Measurements from ENCODE around the gene PIM3.
A peak's percentile ranks its signal among the peaks of the same experiment; 100 is the strongest.

The PIM3 gene

DNA sequence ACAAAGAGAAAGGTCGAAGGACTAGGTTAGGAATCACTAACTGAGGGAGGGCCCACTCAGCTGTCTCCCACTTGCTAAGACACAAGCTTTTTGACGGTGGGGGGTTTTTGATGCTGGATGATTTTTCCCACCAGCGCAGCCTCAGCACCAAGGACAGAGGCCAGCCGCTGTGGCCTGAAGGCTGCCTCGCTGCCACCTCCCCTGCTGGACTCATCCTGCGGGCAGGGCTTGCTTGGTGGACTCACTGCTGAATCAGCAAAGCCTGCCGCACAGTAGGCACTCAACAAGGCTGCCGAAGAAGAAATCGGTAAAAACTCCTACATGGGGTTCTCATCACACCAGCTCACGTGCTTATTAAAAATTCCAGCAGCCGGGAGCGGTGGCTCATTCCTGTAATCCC, 45.0 kb upstream of the PIM3 start:
- Histone ChIP-seq H3K4me3 (ENCODE audit: low read depth in 1 of 2, low read length in 1 of 2) (no peak overlapping the region), H3K36me3 (peaks cover 23% of the 10 kb centered on the region), H3K4me1 (ENCODE audit: control insufficient read depth in 1 of 2, insufficient read depth in 1 of 2, low read depth in 1 of 2, low read length in 1 of 2) (peaks cover 18 to 19% of the 10 kb centered on the region in 2 experiments), H3K27me3 (no peaks in the 10 kb centered on the region), H3K9me3 (no peaks in the 10 kb centered on the region), H3K27ac (no peak overlapping the region)
- TF ChIP-seq, protein P1, sequence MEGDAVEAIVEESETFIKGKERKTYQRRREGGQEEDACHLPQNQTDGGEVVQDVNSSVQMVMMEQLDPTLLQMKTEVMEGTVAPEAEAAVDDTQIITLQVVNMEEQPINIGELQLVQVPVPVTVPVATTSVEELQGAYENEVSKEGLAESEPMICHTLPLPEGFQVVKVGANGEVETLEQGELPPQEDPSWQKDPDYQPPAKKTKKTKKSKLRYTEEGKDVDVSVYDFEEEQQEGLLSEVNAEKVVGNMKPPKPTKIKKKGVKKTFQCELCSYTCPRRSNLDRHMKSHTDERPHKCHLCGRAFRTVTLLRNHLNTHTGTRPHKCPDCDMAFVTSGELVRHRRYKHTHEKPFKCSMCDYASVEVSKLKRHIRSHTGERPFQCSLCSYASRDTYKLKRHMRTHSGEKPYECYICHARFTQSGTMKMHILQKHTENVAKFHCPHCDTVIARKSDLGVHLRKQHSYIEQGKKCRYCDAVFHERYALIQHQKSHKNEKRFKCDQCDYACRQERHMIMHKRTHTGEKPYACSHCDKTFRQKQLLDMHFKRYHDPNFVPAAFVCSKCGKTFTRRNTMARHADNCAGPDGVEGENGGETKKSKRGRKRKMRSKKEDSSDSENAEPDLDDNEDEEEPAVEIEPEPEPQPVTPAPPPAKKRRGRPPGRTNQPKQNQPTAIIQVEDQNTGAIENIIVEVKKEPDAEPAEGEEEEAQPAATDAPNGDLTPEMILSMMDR (IDR thresholded peaks at IDR 0.05) = no peak

GRCh38 chr22:49916831-49917230, 43.7 kb upstream of the PIM3 start:
- H3K4me1 ChIP-seq (ENCODE audit: control insufficient read depth in 1 of 2, insufficient read depth in 1 of 2, low read depth in 1 of 2, low read length in 1 of 2) = peaks cover 18 to 19% of the 10 kb centered on the region in 2 experiments
- no peaks in the 10 kb centered on the region for H3K27me3 ChIP-seq
- H3K27ac ChIP-seq = no peak overlapping the region
- H3K36me3 ChIP-seq = peaks cover 23% of the 10 kb centered on the region
- H3K9me3 ChIP-seq = no peaks in the 10 kb centered on the region
- H3K4me3 ChIP-seq (ENCODE audit: low read depth in 1 of 2, low read length in 1 of 2) = no peak overlapping the region
- TF ChIP-seq, protein P1 (IDR thresholded peaks at IDR 0.05) = no peak

DNA sequence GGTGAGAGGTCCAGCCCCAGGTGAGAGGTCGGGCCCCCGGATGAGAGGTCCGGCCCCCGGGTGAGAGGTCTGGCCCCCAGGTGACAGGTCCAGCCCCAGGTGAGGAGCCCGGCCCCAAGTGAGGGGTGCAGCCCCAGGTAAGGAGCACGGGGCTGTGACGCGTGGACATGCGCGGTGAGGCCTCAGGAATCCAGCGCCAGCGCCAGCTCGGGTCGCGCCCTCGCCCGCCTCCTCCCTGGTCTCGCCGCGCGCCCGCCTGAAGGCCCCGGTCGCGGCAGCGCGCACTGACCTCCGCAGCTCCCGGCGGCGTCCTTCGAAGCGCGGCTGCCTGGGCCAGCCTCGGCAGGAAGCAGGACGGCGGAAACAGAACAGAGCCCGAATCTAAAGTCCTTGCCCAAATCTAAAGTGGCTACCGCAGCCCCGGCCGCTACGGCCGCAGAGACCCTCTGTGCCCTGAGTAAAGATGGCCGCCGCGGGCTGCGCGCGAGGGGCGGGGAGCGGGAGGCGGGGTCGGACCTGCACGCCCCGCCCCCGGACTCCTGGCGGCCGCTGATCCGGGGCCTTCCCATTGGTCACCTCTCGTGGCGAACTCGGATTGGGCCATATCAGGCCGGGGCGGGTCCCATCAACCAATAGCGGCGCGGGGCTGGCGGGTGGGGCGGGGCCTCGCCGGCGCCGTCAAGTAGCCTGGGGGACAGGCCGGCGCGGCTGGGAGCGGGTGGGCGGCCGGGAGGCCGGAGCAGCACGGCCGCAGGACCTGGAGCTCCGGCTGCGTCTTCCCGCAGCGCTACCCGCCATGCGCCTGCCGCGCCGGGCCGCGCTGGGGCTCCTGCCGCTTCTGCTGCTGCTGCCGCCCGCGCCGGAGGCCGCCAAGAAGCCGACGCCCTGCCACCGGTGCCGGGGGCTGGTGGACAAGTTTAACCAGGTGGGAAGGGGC, 42.3 kb upstream of the PIM3 start, which contains the start of the genes ALG12 and CRELD2:
Gene ALG12 (minus strand): TSS at position 465 of the 937 bp plus-strand sequence. CDS start 4,673 bp downstream, outside the sequence.
Gene CRELD2 (plus strand): TSS at position 661 of the 937 bp plus-strand sequence. CDS start 136 bp downstream, at position 797.
- Histone ChIP-seq H3K27ac (peak within 1 kb of the TSS; percentile 92), H3K9me3 (no peaks in the 10 kb centered on the region), H3K4me1 (ENCODE audit: control insufficient read depth in 1 of 2, insufficient read depth in 1 of 2, low read depth in 1 of 2, low read length in 1 of 2) (peaks cover 18 to 19% of the 10 kb centered on the region in 2 experiments), H3K4me3 (ENCODE audit: low read depth in 1 of 2, low read length in 1 of 2) (peak within 1 kb of the TSS; percentile 91 to 98), H3K27me3 (no peaks in the 10 kb centered on the region), H3K36me3 (peaks cover 10% of the 10 kb centered on the region)
- TF ChIP-seq, protein P1 (IDR thresholded peaks at IDR 0.05) = peak; percentile 74

GRCh38 chr22:49918911-49919881, 41.4 kb upstream of the PIM3 start:
- Histone ChIP-seq H3K27ac (peak overlapping the region; percentile 92), H3K4me3 (ENCODE audit: low read depth in 1 of 2, low read length in 1 of 2) (peak overlapping the region; percentile 91 to 98), H3K27me3 (no peaks in the 10 kb centered on the region), H3K9me3 (no peaks in the 10 kb centered on the region), H3K36me3 (peaks cover 3% of the 10 kb centered on the region), H3K4me1 (ENCODE audit: control insufficient read depth in 1 of 2, insufficient read depth in 1 of 2, low read depth in 1 of 2, low read length in 1 of 2) (peaks cover 18 to 19% of the 10 kb centered on the region in 2 experiments)
- TF ChIP-seq, protein P1 (IDR thresholded peaks at IDR 0.05) = no peak

- H3K4me3 ChIP-seq (ENCODE audit: low read depth in 1 of 2, low read length in 1 of 2) = no peak overlapping the region
- peaks cover 26 to 27% of the 10 kb centered on the region in 2 experiments for H3K4me1 ChIP-seq (ENCODE audit: control insufficient read depth in 1 of 2, insufficient read depth in 1 of 2, low read depth in 1 of 2, low read length in 1 of 2)
- TF ChIP-seq, protein P1 (IDR thresholded peaks at IDR 0.05) = no peak
- peaks cover 3% of the 10 kb centered on the region for H3K36me3 ChIP-seq
- H3K27me3 ChIP-seq = no peaks in the 10 kb centered on the region
- no peaks in the 10 kb centered on the region for H3K9me3 ChIP-seq
- no peak overlapping the region for H3K27ac ChIP-seq
Measured at GRCh38 chr22:49920859-49921258, 39.7 kb upstream of the PIM3 start.

All from neutrophil (primary cell).